HEK293 (cell line): Measurements from ENCODE around the gene ISYNA1.

Experiments
- CTCF ChIP-seq: fragments of 450-650 bp; formaldehyde crosslinking; IDR thresholded peaks from 2 replicates; pipeline ENCODE4 v1.5.1; 2016; ENCODE audit warnings: missing biosample characterization, missing genetic modification characterization
- REST ChIP-seq: fragments of 450-650 bp; formaldehyde crosslinking; IDR thresholded peaks from 2 replicates; pipeline ENCODE4 v1.5.1; 2016; ENCODE audit warnings: missing biosample characterization, missing genetic modification characterization

GRCh38 chr19:18388960-18389725 is 48.8 kb downstream of the ISYNA1 start:
- no peak for TF ChIP-seq CTCF (tag by site-specific recombination)
- no peak for TF ChIP-seq REST (tag by site-specific recombination)
